CD14-positive monocyte (primary cell): ENCODE results near the gene NARS2. TPM values are rescaled to one million over a fixed set of nuclear protein-coding genes. Genes with fewer than 3 reads are reported as not detected.

Experiments
- DNase-seq, 3 donors: peaks; one replicate each; pipeline ENCODE4 v3.0.0-alpha.2; 2011 to 2022
- H2AFZ ChIP-seq: 2 replicates; pipeline ENCODE4 v1.6.0; 2012; ENCODE audit warnings: mild to moderate bottlenecking, low read depth, low read length, inconsistent platforms; ENCODE audit not compliant: insufficient read depth, poor library complexity, severe bottlenecking
- H3K27ac ChIP-seq, 2 donors: 1 replicate in 1 of 2; 2 replicates in 1 of 2; pipeline ENCODE4 v1.5.1; 2012 to 2013; ENCODE audit warnings: low read length in 2 of 2, control low read depth in 1 of 2, inconsistent platforms in 1 of 2, low read depth in 1 of 2, mild to moderate bottlenecking in 1 of 2
- H3K27me3 ChIP-seq, 2 donors: one replicate each; pipeline versions ENCODE4 v1.6.0 to v1.6.1; 2011 to 2013; ENCODE audit warnings: low read length in 2 of 2; ENCODE audit not compliant: control insufficient read depth in 2 of 2, insufficient read depth in 2 of 2
- H3K36me3 ChIP-seq, 2 donors: replicated peaks in 1 of 2; 1 replicate in 1 of 2; 2 replicates in 1 of 2; pipeline versions ENCODE4 v1.5.1 to v1.6.1; 2012 to 2013; ENCODE audit warnings: low read length in 2 of 2, control low read depth in 1 of 2, inconsistent platforms in 1 of 2, mild to moderate bottlenecking in 1 of 2; ENCODE audit not compliant: insufficient read depth in 2 of 2, control insufficient read depth in 1 of 2
- H3K4me1 ChIP-seq, 2 donors: 1 replicate in 1 of 2; 2 replicates in 1 of 2; pipeline versions ENCODE4 v1.5.1 to v1.6.1; 2012 to 2013; ENCODE audit warnings: low read length in 2 of 2, control low read depth in 1 of 2, inconsistent platforms in 1 of 2, mild to moderate bottlenecking in 1 of 2, moderate library complexity in 1 of 2; ENCODE audit not compliant: insufficient read depth in 2 of 2, control insufficient read depth in 1 of 2
- H3K4me2 ChIP-seq: replicated peaks from 2 replicates; pipeline ENCODE3; 2012; ENCODE audit warnings: low read length, moderate library complexity, mild to moderate bottlenecking; ENCODE audit not compliant: poor library complexity, severe bottlenecking; ENCODE audit errors: extremely low read depth
- H3K4me3 ChIP-seq, 3 experiments: fragments of 200-600 bp in 1 of 3; sonication (generic) in 1 of 3; replicated peaks in 1 of 3; 1 replicate in 2 of 3; 2 replicates in 1 of 3; pipeline ENCODE4 v1.5.1; 2011 to 2013; ENCODE audit warnings: low read length in 3 of 3, mild to moderate bottlenecking in 3 of 3, control low read depth in 2 of 3, low read depth in 2 of 3, inconsistent platforms in 1 of 3, moderate library complexity in 1 of 3
- H3K79me2 ChIP-seq: 2 replicates; pipeline ENCODE4 v1.6.0; 2012; ENCODE audit warnings: mild to moderate bottlenecking, control low read depth, inconsistent platforms, low read length, moderate library complexity; ENCODE audit not compliant: insufficient read depth
- H3K9ac ChIP-seq: 2 replicates; pipeline ENCODE4 v1.6.0; 2017; ENCODE audit warnings: low read length, mild to moderate bottlenecking; ENCODE audit not compliant: insufficient read depth, poor library complexity, severe bottlenecking
- H3K9me3 ChIP-seq, 2 donors: replicated peaks in 1 of 2; 1 replicate in 1 of 2; 2 replicates in 1 of 2; pipeline versions ENCODE4 v1.5.1 to v1.6.1; 2012 to 2013; ENCODE audit warnings: low read length in 2 of 2, control low read depth in 1 of 2; ENCODE audit not compliant: control insufficient read depth in 1 of 2, insufficient read depth in 1 of 2
- H4K20me1 ChIP-seq: 2 replicates; pipeline ENCODE4 v1.6.0; 2012; ENCODE audit warnings: mild to moderate bottlenecking, low read length, control low read depth, moderate library complexity; ENCODE audit not compliant: insufficient read depth
- H3K27ac Mint-ChIP-seq, 7 donors: one replicate each; pipeline ENCODE4 v1.8.0; 2020; ENCODE audit warnings: mild to moderate bottlenecking in 7 of 7, mixed read lengths in 7 of 7, moderate library complexity in 6 of 7, inconsistent platforms in 2 of 7
- H3K27me3 Mint-ChIP-seq, 3 donors: one replicate each; pipeline ENCODE4 v1.8.0; 2021 to 2022; ENCODE audit warnings: low read depth in 3 of 3, mild to moderate bottlenecking in 3 of 3, mixed read lengths in 3 of 3, moderate library complexity in 3 of 3, inconsistent platforms in 1 of 3
- H3K36me3 Mint-ChIP-seq, 2 donors: one replicate each; pipeline ENCODE4 v1.8.0; 2020; ENCODE audit warnings: mixed read lengths in 2 of 2, inconsistent platforms in 1 of 2, mild to moderate bottlenecking in 1 of 2
- H3K4me1 Mint-ChIP-seq: one replicate; pipeline ENCODE4 v1.8.0; 2020; ENCODE audit warnings: mild to moderate bottlenecking, mixed read lengths
- H3K4me3 Mint-ChIP-seq, 2 donors: one replicate each; pipeline ENCODE4 v1.8.0; 2020; ENCODE audit warnings: mild to moderate bottlenecking in 2 of 2, mixed read lengths in 2 of 2, moderate library complexity in 1 of 2
- H3K9me3 Mint-ChIP-seq, 7 donors: one replicate each; pipeline ENCODE4 v1.8.0; 2020 to 2022; ENCODE audit warnings: mixed read lengths in 7 of 7, mild to moderate bottlenecking in 6 of 7, moderate library complexity in 6 of 7, inconsistent platforms in 2 of 7
- CTCF ChIP-seq: fragments of 200-600 bp; IDR thresholded peaks from one replicate; pipeline ENCODE4 v1.8.0; 2022; ENCODE audit warnings: antibody characterized with exemption, mild to moderate bottlenecking
- WGBS: methylation state at CpG from one replicate; pipeline ENCODE4 v1.1.5; 2013; ENCODE audit warnings: missing lambda C conversion rate; ENCODE audit not compliant: insufficient coverage; 5-methylcytosine and 5-hydroxymethylcytosine counted together
- intact Hi-C, 2 donors: fragments of 100-400 bp; cut with micrococcal nuclease; formaldehyde crosslinking; loops; one replicate each; pipeline versions ENCODE4 v1.15.0 to v1.15.1; 2023
- polyA plus RNA-seq, 3 donors: library from polyadenylated mRNA; depleted of rRNA in 1 of 3; unstranded in 2 of 3; stranded (reverse) in 1 of 3; fragments of 300-500 nt in 2 of 3; fragments of >200 nt in 1 of 3; fragmentation: Illumina TruSeq in 2 of 3; gene quantifications; 1 replicate in 2 of 3; 2 replicates in 1 of 3; pipeline ENCODE4 v1.2.3, GENCODE V29; 2012 to 2021

NARS2 gene
- polyA plus RNA-seq, 3 donors, result 4.3 to 6.6 (median 4.9) TPM

DNA sequence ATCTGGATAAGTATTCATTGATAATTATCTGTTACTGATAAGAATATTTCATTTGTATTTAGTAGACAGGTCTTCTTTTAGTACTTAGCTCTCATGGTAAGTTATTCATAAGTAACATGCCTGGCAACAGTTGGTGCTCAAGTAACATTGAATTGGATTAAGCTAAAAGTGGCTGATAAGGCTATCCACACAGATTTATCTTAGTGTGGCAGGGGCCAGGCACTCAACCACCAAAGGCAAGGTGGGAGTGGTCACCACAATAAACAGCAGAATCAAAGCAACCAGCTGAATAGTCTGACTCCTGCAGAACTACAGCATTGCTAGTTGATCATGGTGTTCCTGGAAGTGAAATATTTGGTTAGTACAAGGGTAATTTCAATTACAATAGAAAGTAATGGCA is 33.0 kb upstream of the NARS2 start:
- H2AFZ ChIP-seq, result no peak overlapping the region
- no peak overlapping the region for H3K27ac ChIP-seq
- no peaks in the 10 kb centered on the region for H3K79me2 ChIP-seq
- H3K4me3 Mint-ChIP-seq, result no peak overlapping the region
- no peak overlapping the region for H3K4me2 ChIP-seq
- H3K9me3 Mint-ChIP-seq, result peaks cover 1 to 9% (median 3%) of the 10 kb centered on the region in 7 donors
- intact Hi-C loops, result no loop called here
- no peaks in the 10 kb centered on the region for H4K20me1 ChIP-seq
- peaks cover 0 to 3% of the 10 kb centered on the region in 2 donors for H3K9me3 ChIP-seq
- no peaks in the 10 kb centered on the region for H3K4me1 ChIP-seq
- TF ChIP-seq CTCF, result no peak
- peaks cover 0 to 6% (median 4%) of the 10 kb centered on the region in 3 donors for H3K27me3 Mint-ChIP-seq
- H3K27me3 ChIP-seq, result no peaks in the 10 kb centered on the region
- no peaks in the 10 kb centered on the region for H3K4me1 Mint-ChIP-seq
- no peaks in the 10 kb centered on the region for H3K36me3 Mint-ChIP-seq
- H3K27ac Mint-ChIP-seq, result no peak overlapping the region
- H3K36me3 ChIP-seq, result no peaks in the 10 kb centered on the region
- DNase-seq, result no peak
- no peak overlapping the region for H3K4me3 ChIP-seq
- no peak overlapping the region for H3K9ac ChIP-seq

- Histone ChIP-seq H3K4me1 (no peaks in the 10 kb centered on the region), H4K20me1 (no peaks in the 10 kb centered on the region), H3K9ac (no peak overlapping the region), H3K4me3 (no peak overlapping the region), H2AFZ (no peak overlapping the region), H3K27me3 (no peaks in the 10 kb centered on the region), H3K27ac (no peak overlapping the region), H3K79me2 (no peaks in the 10 kb centered on the region), H3K36me3 (no peaks in the 10 kb centered on the region), H3K9me3 (no peaks in the 10 kb centered on the region), H3K4me2 (no peak overlapping the region)
- no peaks in the 10 kb centered on the region for H3K36me3 Mint-ChIP-seq
- H3K9me3 Mint-ChIP-seq, result peaks cover 0 to 9% (median 3%) of the 10 kb centered on the region in 7 donors
- peaks cover 0 to 8% (median 4%) of the 10 kb centered on the region in 3 donors for H3K27me3 Mint-ChIP-seq
- 86% methylated on average over 1 of the region's 3 CpGs for WGBS
- intact Hi-C loops, result no loop called here
- H3K27ac Mint-ChIP-seq, result no peak overlapping the region
- no peak for DNase-seq
- H3K4me1 Mint-ChIP-seq, result no peaks in the 10 kb centered on the region
- no peak overlapping the region for H3K4me3 Mint-ChIP-seq
- no peak for TF ChIP-seq CTCF
Measured at GRCh38 chr11:78606667-78607066, 32.0 kb upstream of the NARS2 start.
